Tibial nerve (tissue), 4 donors: ENCODE measurements around the gene CCDC106. TPM values are rescaled to one million over a fixed set of nuclear protein-coding genes. Genes with fewer than 3 reads are reported as not detected.

Experiments
- DNase-seq, 2 donors: peaks; one replicate each; pipeline ENCODE4 v3.0.0-alpha.2; 2019; ENCODE audit warnings: low spot score in 2 of 2
- H3K27ac ChIP-seq, 4 donors: fragments of 200-600 bp; sonication (generic) in 3 of 4; one replicate each; pipeline ENCODE4 v1.5.1; 2017 to 2019; ENCODE audit warnings: mild to moderate bottlenecking in 1 of 4
- H3K27me3 ChIP-seq, 2 donors: fragments of 200-600 bp; sonication (generic) in 1 of 2; one replicate each; pipeline versions ENCODE4 v1.5.1 to v1.6.0; 2017 to 2019
- H3K36me3 ChIP-seq, 3 donors: fragments of 200-600 bp; sonication (generic); one replicate each; pipeline ENCODE4 v1.5.1; 2018 to 2019
- H3K4me1 ChIP-seq, 4 donors: fragments of 200-600 bp; sonication (generic) in 3 of 4; one replicate each; pipeline ENCODE4 v1.5.1; 2017 to 2019
- H3K4me3 ChIP-seq, 4 donors: fragments of 200-600 bp; sonication (generic) in 3 of 4; one replicate each; pipeline ENCODE4 v1.5.1; 2017 to 2019; ENCODE audit warnings: mild to moderate bottlenecking in 1 of 4, moderate library complexity in 1 of 4
- H3K9me3 ChIP-seq, 4 donors: fragments of 200-600 bp; sonication (generic) in 3 of 4; one replicate each; pipeline ENCODE4 v1.5.1; 2017 to 2019
- CTCF ChIP-seq, 5 experiments: fragments of 200-600 bp in 3 of 5; fragments of 450-650 bp in 2 of 5; sonication (generic) in 3 of 5; IDR thresholded peaks; one replicate each; pipeline ENCODE4 v1.5.1; 2016 to 2019; ENCODE audit warnings: antibody characterized with exemption in 5 of 5, mild to moderate bottlenecking in 3 of 5, moderate library complexity in 2 of 5
- EP300 ChIP-seq, 2 donors: sonication (generic); formaldehyde crosslinking; IDR thresholded peaks; one replicate each; pipeline ENCODE4 v1.6.1; 2017; ENCODE audit warnings: antibody characterized with exemption in 2 of 2, mild to moderate bottlenecking in 1 of 2
- POLR2A ChIP-seq, 2 donors: fragments of 450-650 bp; IDR thresholded peaks; one replicate each; pipeline ENCODE4 v1.6.1; 2017; ENCODE audit warnings: antibody characterized with exemption in 2 of 2, mild to moderate bottlenecking in 2 of 2, moderate library complexity in 2 of 2
- whole genome bisulfite sequencing, 2 donors: methylation state at CpG; one replicate each; pipeline ENCODE4 v1.1.5; 2018; 5-methylcytosine and 5-hydroxymethylcytosine counted together
- total RNA-seq, 4 donors: library from RNA; depleted of rRNA; stranded (reverse); fragments of >200 nt; gene quantifications; one replicate each; pipeline ENCODE4 v1.1.0, GENCODE V29; 2016

CCDC106 gene
- total RNA-seq, 4 donors from 2014 or later, result 14.5 to 39.6 (median 16.1) TPM

- peak overlapping the region; percentile 94 to 99 (median 99) for H3K27ac ChIP-seq
- peaks cover 0 to 58% (median 41%) of the 10 kb centered on the region in 4 donors for H3K4me1 ChIP-seq
- H3K9me3 ChIP-seq, result no peaks in the 10 kb centered on the region
- no peaks in the 10 kb centered on the region for H3K27me3 ChIP-seq
- H3K36me3 ChIP-seq, result peaks cover 0 to 30% (median 5%) of the 10 kb centered on the region in 3 donors
- peak; percentile 99 to 100 for DNase-seq
- peak overlapping the region; percentile 85 to 98 (median 88) for H3K4me3 ChIP-seq
- TF ChIP-seq POLR2A (IDR thresholded peaks at IDR 0.05) (no peak), EP300 (IDR thresholded peaks at IDR 0.05) (no peak), CTCF (IDR thresholded peaks at IDR 0.05) (no peak)
- 0% methylated on average over 43 to 51 of the region's 52 CpGs for WGBS, 2 donors
These were observed 6.4 kb downstream of the CCDC106 start for GRCh38 chr19:55654323-55654867.

- peaks cover 0 to 37% (median 6%) of the 10 kb centered on the region in 3 donors for H3K36me3 ChIP-seq
- WGBS, 2 donors, result 0 to 1% methylated on average over 49 of the region's 95 CpGs
- peaks cover 0 to 58% (median 44%) of the 10 kb centered on the region in 4 donors for H3K4me1 ChIP-seq
- no peaks in the 10 kb centered on the region for H3K27me3 ChIP-seq
- H3K4me3 ChIP-seq, result peak within 1 kb of the TSS; percentile 85 to 98 (median 88)
- DNase-seq, result peak; percentile 92 to 94
- no peaks in the 10 kb centered on the region for H3K9me3 ChIP-seq
- peak within 1 kb of the TSS; percentile 94 to 99 (median 99) for H3K27ac ChIP-seq
- TF ChIP-seq EP300 (IDR thresholded peaks at IDR 0.05) (peak in 1 of 2 donors; percentile 83), POLR2A (IDR thresholded peaks at IDR 0.05) (peak in 1 of 2 donors; percentile 69), CTCF (IDR thresholded peaks at IDR 0.05) (peak in 1 of 5 experiments; percentile 35)
These were observed 7.0 kb downstream of the CCDC106 start, which contains the start of gene U2AF2 for GRCh38 chr19:55654868-55655647. TSS of gene U2AF2 (plus strand) at chr19:55655035. CDS start at chr19:55655105, 70 bp downstream.

- peaks cover 0 to 62% (median 44%) of the 10 kb centered on the region in 4 donors for H3K4me1 ChIP-seq
- WGBS, 2 donors, result 0% methylated on average over 19 of the region's 19 CpGs
- no peaks in the 10 kb centered on the region for H3K27me3 ChIP-seq
These were observed 7.6 kb downstream of the CCDC106 start for GRCh38 chr19:55655648-55656040.

GRCh38 chr19:55656552-55656951 lies 8.5 kb downstream of the CCDC106 start:
- peak overlapping the region in 1 of 4 donors; percentile 99 for H3K27ac ChIP-seq
- TF ChIP-seq POLR2A (IDR thresholded peaks at IDR 0.05), result no peak
- TF ChIP-seq CTCF (IDR thresholded peaks at IDR 0.05), result no peak
- TF ChIP-seq EP300 (IDR thresholded peaks at IDR 0.05), result no peak
- H3K36me3 ChIP-seq, result peaks cover 3 to 37% (median 17%) of the 10 kb centered on the region in 3 donors
- peak overlapping the region; percentile 85 to 98 (median 88) for H3K4me3 ChIP-seq
- peaks cover 0 to 70% (median 44%) of the 10 kb centered on the region in 4 donors for H3K4me1 ChIP-seq
- no peak for DNase-seq
- WGBS, 2 donors, result 62 to 63% methylated on average over 7 of the region's 7 CpGs
- no peaks in the 10 kb centered on the region for H3K9me3 ChIP-seq
- H3K27me3 ChIP-seq, result no peaks in the 10 kb centered on the region

More at GRCh38 chr19:55655648-55656040, 7.6 kb downstream of the CCDC106 start:
- Histone ChIP-seq H3K9me3 (no peaks in the 10 kb centered on the region), H3K27ac (peak overlapping the region; percentile 94 to 99 (median 99)), H3K36me3 (peaks cover 0 to 37% (median 12%) of the 10 kb centered on the region in 3 donors), H3K4me3 (peak overlapping the region; percentile 85 to 98 (median 88))
- no peak for DNase-seq
- TF ChIP-seq POLR2A (IDR thresholded peaks at IDR 0.05), result no peak
- TF ChIP-seq CTCF (IDR thresholded peaks at IDR 0.05), result no peak
- TF ChIP-seq EP300 (IDR thresholded peaks at IDR 0.05), result no peak
